NCI-H226 (cell line): ENCODE results near the gene KRT12.
"Not testable (repeated sequence)": the region's sequence is repeated elsewhere in the genome, so short reads cannot be mapped to it uniquely, and the experiment has no call there.

ENCODE experiments used
- DNase-seq: peaks from one replicate; pipeline ENCODE4 v3.0.0-alpha.2; 2015

KRT12 gene

DNA sequence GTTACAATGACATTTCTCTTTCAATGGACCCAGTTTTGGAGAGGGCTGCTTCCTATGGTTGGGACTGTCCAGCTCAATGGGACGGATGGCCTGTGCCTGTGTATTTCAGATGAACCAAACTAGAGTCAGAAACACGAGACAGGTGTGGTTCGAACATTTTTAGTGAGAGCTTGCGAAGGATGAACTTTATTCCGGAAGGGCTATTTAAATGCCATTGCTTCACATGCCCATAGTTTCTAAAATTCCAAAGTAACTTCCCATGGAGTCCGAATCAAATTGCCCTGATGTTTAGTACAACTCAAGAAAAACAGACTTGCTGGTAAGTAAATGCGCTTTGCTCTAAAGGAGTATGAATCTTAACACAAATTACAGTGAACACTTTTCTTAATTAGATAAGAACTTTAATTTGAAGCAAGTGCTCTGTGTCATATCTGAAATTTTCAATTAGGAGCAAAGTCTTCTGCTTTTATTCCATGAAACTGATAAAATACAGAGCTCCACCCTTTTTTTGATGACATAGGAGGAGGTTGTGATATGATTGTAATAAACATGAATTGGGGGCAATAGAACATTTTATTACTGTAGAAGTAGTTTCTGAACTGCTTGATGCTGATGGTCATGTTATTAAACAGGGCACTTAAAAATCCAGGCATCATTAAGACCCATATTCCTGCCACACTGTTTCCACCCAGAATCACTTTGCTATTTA is 16.8 kb upstream of the KRT12 start:
- no peak for DNase-seq

DNA sequence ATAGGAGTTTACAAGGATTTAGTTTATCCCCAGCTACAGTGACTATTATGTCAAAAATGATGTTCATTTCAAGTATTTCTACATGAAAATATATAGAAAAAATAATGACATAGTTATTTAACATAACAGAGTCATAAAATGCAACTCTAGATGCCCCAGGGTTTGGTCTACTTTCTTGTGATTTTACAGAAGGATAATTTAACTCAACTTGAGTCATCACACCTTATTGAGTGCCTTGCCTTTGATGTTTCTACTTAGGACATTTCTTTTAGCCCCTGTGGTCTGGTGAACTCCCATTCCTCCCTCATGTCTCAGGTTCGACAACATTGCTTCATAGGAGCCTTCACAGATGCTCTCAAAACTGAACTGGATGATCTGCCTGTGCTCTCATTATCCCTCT is 16.0 kb upstream of the KRT12 start:
- DNase-seq: no peak

DNA sequence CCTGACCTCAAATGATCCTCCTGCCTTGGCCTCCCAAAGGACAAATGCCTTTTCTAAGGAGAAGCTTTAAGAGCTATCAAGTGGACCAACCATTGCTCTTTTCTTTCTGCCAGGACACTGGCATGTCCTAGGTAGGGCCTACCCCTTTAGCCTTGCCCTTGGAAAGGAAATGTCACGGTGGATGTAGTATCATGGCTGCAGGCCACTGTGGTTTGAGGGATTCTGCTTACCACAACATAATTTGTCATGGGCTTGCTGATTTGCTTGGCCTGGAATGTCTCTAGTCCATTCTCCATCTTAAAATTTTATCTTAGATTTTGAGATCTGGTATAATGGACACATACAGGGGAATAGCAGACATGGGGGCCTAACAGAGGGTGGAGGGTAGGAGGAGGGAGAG is 12.0 kb upstream of the KRT12 start:
- no peak for DNase-seq

DNA sequence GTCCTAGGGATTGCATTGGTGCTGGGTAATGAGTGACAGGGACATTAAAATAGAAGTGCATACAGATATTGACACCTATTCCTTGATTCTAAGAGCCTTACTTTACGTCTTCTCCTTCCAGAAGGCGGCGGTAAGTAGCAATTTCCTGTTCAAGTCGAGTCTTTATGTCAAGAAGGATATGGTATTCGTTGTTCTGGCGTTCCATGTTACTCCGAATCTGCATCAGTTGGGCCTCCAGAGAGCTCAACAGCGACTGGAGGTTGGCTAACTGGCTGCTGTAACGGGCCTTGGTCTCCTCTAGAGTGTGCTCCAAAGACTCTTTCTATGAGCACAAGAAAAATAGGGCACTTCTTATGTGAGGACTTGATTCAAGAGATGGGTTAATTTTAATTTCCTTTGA is 11.0 kb upstream of the KRT12 start:
- no peak for DNase-seq

DNA sequence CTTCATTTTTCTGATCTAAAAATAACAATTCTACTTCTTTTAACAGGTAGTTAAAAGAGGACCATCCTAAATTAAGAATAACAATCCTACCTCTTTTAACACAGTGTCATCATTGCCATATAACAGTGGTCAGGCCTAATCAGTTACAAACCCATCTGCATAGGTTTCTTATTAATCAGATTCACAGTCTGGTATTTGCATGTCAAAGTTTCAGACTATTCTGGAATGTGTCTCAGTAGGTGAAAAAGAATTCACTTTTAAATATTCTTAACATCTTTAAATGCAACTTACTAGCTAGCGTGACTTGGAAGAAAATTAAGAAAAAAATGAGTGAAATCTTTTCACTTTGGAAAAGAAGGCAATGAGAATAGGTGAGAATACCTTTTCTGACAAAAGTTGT is 6.8 kb upstream of the KRT12 start:
- no peak for DNase-seq

DNA sequence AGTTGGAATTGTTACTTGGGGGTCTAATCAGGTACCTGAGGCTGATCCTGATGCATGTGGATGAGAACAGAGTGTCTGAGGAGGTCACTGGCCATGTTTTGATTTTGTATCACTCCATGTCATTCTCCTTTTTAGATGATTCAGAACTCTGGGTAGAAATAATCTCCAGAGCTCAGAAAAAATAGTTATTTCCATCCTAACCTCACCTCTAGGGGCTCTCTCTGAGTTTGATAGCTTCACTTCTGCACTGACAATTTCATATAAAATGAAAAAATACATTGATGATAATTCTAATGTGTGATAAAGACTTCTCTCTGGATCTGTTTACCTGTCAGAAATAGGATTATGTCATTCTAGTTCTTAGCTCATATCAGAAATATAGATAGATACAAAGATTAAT is 6.2 kb upstream of the KRT12 start:
- no peak for DNase-seq

DNA sequence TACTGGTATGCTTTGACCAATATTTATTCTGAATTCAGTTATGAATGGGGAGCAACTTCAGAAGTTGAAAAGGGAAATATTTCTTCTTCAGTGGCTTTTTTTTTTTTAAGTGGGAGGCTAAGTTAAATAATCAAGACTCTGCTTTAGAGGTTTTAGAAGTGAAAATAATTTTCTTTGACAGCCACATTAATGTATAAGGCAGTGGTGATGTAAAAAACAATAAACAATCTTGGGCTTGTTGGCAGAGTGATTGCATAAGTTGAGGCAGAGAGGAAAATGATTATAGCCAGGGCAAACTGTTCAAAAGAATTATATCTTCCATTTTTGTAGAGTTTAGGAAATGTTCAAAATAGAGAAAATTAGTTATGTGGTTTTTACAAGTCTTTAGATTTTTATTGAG is 5.4 kb upstream of the KRT12 start:
- DNase-seq: no peak

DNA sequence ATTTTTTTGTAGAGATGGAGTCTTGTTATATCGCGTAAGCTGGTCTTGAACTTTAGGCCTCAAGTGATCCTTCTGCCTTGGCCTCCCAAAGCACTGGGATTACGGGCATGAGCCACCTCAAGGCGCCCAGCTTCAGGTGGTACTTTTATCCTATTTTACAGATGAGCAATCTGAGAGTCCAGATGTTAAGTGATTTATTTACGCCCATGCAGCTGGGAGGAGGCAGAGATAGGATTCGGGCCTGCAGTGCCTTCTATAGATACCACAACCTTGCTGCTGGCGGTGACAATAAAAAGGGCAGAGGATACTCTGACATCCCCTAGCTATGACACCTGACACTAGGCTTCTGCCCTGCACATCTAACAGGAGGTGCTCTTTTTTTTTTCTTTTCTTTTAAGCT is 4.3 kb upstream of the KRT12 start:
- DNase-seq: no peak

DNA sequence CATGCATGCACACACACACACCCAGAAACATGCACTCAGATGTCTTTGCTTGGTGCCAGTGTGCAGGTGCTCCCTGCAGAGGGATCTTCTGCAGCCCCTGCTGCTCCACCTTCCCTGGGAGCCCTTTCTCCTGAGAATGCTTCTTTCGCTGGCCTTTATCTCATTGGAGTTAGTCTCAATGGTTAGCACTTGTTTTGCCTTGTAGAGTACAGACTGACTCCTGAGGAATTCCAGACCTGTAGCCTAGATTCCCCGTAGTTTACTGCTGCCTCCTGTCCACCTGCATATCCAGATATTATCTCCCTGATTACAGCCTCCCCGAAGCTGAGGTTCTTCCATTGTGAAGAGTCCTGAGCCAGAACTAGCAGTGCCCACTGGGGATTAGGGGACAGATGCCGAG is 3.1 kb upstream of the KRT12 start:
- no peak for DNase-seq

DNA sequence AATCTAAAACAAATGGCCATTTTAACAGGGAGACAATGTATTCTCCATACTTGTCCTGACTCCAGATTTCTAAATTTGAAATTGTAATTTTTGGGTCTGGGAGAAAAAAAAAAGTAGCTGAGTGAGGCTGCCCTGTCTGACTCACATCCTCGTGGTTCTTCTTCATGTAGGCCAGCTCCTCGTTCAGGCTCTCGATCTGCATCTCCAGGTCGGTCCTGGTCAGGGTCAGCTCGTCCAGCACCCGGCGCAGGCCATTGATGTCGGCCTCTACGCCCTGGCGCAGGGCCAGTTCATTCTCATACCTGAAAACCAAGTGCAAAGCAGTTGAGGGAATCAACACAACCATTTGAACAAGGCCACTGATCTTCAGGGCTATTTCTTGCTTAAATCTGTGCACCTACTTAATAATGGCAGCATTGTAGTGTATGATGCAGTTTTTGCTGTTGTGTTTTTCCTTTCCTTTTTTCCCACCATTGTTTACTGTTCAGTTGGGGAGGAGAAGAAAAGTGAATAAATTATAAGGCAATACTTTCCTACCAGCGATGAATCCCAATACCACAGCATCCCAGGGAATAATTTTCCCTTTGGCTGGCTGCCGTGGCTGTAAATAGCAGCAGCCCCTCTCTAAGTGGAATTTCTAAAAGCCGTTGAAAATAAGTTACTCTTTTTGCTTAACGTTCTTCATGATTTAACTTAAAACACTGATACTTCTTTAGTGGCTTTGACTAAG is 2.2 kb downstream of the KRT12 start:
- DNase-seq: no peak

DNA sequence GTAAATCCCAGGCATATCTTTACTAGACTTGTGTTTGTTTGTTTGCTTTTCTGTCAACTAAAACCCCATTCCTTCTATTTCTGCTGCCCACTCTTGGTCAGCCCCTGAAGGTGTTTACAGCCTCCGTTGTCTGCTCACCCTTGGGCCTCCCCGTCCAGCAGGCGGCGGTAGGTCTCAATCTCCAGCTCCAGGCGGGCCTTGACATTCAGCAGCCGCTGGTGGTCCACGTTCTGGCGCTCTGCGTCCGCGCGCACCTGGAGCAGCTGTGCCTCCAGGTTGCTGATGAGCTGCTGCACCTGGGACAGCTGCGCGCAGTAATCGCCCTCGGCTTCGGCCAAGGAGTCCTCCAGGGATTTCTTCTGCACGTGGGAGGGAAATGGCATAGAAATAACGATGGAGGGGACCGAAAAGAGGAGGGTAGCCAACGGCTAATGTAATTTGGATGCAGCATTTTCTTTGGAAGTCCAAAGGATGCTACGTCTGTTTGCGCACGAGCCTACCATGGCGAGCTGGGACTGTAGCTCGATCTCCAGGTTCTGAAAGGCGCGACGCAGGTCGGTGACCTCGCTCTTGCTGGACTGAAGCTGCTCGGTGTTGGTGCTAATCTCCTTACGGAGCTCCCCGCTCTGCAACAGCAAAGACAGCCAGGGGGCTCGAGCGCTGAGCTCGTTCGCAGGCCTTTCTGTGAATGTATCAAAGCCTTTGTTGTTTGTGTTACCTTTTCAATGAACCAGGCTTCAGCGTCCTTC is 3.9 kb downstream of the KRT12 start:
- no peak for DNase-seq

DNA sequence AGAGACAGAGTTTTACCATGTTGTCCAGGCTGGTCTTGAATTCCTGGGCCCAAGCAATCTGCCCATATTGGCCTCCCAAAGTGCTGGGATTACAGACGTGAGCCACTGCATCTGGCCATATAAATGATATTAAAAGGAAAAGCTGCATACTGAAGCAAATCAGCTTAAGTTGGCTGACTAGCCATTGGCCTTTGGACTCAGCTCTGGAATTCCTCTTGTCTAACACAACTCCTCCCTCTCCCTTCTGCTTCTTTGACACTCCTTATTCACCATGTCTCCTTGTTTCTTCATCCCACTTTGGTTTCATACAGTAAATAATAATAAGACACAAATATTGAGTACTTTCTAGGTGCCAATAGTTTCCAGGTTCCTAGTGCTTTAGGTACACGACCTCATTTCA is 7.5 kb downstream of the KRT12 start:
- DNase-seq: no peak

DNA sequence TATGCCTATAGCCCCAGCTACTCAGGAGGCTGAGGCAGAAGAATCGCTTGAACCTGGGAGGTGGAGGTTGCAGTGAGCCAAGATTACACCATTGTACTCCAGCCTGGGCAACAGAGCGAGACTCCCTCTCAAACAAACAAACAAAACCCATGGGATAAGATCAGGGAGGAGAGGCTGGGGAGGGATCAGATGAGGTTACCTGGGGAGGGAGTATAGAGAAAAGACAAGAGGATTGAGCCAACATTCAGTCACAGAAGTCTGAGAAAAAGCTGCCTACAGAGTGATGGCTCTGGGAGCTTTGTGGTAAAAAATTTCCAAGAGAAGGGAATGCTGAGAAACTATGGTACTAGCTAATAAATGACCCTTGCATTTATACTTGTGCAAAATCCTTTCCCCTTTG is 8.4 kb downstream of the KRT12 start:
- DNase-seq: not testable (repeated sequence)

DNA sequence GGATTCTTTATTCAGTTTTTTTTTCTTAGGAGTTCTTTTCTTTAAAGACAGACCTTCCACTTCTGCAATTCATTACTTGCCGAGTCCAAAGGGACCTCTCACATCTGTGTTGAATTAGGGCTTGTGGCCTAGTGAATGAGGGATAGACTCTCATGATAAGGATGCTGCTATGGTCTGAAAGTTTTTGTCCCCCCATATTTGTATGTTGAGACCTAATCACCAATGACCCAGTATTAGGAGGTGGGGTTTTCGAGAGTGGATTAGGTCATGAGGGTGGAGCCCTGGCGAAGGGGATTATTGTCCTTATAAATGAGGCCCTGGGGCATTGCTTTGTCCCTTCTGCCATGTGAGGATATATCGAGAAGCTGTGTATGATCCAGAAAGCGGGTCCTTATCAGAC is 9.5 kb downstream of the KRT12 start:
- DNase-seq: no peak

DNA sequence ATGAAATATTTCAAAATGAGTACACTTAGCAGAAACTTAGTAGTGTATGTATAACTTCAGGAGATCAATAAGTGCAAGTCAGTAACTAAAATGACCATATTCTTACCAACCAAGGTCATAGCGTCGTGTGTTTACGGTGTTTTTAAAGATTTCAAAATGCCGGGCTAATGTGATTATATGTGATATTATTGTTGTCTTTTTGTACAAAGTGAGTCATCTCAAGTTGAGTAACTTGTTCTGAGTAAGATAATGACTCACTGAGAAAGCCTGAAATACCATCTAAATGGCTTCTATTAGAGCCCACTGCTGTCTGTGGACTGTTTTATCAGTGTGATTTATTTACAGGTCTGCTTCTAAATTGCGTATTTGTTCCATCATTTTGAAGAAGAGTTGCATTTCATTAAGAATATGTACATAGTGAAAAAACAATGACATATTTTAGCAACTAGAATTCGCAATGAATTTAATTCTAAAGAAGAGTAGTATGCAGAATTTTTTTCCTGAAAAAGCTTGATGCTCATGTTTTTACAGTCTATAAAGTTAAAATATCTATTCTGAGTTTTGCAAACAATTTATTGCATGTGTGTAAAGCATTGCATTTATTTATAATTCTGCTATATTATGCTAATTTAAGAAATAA is 12.7 kb downstream of the KRT12 start:
- peak; percentile 87 for DNase-seq

DNA sequence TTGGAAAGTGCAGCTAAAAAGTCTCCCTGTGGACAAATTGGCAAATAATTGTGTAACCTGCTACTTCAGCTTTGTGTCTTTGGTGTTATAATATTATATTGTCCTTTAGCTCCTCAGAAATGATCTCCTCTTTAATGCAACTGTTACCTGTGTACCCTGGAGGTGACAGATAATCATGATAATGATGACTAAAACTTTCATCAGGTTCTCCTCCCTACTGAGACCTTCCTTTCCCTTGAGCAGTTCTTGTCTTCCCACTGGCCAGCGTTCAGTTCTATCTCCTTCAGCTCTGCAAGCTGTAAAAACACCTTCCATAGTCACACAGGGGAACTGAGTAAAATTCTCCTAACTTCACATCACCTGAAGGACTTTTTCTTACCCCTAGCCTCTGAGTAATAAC is 14.7 kb downstream of the KRT12 start:
- no peak for DNase-seq

DNA sequence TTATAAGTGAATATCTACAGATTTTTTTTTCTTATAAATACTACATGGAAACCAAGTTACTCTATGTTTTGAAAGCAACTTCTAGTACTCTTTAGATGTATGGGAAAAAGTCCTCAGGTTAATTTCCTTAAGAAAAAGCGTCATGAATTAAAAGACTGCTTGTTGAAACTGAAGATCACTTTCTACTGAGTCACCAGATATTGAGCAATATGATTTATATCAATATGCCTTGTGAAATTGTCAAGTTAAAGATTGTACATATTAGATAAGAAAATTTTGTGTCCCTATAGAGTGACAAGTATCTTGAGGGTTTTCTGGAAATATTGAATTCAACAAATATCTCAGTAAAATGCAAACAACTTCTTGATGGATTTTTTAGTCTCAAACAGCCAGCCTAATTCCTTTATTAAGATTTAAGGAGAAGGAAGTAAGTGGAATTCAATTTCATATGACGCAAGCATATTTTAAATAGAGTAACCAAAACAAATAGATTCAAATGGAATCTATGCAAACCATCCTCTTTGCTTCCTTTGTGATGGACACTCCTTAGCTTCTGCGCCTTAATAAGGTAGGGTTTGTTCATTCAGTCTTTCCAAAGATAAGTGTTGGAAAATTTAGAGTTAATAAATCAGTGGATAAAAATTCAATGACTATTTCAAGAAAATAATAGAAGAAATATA is 16.6 kb downstream of the KRT12 start:
- no peak for DNase-seq

DNA sequence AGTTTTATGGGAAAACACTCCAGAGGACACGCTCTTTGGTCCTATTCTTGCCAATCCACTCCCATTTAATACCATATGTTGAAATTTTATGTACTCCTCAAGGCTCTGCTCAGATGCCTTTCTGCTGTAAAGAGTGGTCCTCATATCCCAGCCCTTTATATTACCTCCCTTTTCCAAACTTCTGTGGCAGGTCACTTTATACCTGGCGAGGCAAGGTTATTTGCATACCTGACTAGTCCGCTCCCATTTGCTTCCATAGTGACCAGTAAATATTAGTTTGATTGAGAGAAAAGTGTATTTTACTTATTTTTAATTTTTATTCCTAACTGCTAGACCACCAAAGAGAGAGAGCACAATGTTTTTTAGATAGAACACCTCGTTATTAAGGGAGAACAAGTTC is 17.3 kb downstream of the KRT12 start:
- no peak for DNase-seq

DNA sequence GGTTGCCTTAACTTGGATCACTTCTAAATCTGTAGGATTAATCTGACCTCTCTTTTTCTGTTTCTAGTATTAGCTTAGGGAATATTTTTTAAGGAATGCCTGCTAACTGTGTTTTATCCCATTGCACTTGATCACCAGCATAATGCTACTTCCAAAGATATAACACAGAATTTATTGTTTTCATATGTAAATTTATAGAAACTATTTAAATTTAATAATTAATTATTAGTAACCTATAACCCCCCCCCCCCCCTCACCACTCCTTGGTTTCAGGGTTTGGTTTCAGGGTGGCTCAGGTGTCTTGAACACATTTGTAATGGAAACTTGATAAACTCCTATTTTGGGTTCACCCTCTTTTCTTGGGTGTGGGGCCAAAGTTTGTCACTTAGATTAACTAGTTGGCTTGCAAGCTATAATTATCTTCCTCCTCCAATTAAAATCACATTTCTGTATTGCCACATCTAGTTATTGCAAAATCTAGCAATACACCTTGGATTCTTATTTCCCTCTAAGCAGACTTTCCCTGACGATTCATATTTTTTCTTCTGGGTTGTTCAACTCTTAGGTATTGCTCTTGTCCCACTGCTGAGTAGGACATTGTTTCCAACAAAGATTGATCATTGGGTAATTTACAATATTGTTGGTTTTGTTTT is 18.3 kb downstream of the KRT12 start:
- DNase-seq: no peak

DNA sequence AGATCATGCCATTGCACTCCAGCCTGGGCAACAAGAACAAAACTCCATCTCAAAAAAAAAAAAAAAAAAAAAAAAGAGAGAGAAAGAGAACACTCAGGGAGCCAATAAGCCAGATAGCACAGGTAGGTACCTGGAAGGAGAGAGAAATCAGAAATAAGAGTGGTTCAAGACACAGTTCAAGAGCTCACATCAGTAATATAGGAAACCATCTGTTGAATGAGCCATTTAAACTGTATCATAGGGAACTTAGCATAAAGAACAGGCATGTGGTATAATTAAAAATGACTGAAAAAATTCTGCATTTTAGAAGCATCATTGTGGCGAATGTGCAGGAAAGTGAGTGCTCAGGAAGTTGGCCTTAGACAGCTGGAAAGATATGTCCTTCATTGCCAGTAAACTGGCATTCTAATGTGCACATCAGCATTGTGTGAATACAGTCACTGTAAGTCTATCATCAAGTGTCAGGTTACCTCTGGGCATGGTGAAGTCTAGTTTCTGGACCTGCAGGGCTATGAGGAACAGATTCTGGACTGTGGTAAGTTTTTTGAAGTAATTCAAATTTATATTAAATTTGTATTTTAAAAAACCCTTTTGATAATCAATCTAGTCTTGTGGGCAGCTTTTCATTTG is 20.4 kb downstream of the KRT12 start:
- DNase-seq: no peak

DNA sequence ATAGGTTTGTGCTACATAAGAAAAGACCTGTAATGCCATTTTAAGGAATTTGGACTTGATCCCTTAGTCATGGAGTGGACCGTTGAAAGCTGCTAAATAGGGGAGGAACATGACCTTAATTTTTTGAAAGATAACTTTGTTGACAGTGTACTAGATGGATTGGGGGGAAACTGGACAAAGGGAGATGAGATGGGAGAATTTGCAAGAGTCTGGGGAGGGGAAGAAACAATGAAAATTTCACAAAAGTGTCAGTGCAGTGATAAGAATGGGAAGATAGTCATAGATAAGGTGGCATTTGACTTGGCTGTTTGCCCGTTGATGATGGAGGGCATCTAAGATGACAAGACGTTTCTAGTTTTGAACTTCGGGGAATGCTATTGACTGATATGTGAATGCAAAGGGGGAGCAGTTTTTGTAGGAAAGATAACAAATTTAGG is 22.3 kb downstream of the KRT12 start:
- no peak for DNase-seq

DNA sequence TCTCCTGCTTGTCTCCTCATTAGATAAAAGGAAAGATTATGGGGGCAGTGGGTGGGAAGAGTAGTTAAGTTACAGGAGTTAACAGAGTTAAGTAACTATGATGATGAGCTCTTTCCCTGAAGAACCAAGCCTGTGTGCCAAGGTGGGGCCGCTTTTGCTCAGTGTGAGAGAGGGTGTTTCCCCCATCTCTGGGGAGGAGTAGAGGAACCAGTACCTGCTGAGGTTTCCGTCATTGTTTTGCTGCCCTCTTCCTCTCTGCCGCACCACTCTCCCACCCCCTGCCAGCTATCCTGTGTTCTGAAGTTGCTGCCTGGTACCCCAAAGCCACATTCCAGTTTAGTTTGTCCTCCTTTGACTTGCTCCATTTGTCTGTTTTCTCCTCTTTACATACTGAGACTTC is 23.8 kb downstream of the KRT12 start:
- no peak for DNase-seq
